GM18499 (cell line): ENCODE measurements around the gene CTIF.

Experiments
- ATAC-seq: cut with Tn5 transposase; IDR thresholded peaks from one replicate; pipeline ENCODE4 v1.9.1; 2021; ENCODE audit warnings: moderate number of reproducible peaks; ENCODE audit not compliant: insufficient read depth, unreplicated experiment

Gene CTIF

DNA sequence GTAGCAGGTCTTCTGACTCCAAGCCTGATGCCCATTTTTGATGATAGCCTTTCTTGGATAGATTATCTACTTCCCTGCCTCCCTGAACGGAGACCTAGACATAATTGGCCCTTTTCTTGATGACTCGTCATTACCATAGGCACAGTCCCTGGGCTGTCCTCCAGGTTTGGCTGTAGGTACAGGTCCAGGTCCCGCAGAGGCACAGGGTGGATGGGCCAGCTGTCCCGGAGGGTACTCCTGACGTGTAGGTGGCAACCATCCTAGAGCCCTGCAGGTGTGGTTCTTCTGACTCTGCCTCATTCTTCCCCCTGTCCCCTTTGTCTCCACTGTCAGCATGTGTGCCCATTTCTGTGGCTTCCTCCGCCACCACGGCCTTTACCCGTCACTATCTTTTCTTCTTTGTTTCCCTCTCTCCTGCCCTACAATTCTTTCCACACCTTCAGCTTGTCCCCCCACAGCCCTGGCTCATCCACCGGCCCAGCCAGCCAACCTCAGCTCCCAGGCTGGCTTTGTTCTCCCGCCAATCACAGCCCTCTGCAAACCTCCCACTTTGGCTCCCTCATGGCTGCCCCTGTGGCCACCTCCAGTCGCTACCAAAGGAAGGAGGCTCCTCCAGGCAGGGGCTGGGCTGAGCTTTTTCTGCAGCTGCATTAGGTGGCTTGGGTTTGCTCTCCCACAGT, 309.1 kb downstream of the CTIF start:
- ATAC-seq: no peak

DNA sequence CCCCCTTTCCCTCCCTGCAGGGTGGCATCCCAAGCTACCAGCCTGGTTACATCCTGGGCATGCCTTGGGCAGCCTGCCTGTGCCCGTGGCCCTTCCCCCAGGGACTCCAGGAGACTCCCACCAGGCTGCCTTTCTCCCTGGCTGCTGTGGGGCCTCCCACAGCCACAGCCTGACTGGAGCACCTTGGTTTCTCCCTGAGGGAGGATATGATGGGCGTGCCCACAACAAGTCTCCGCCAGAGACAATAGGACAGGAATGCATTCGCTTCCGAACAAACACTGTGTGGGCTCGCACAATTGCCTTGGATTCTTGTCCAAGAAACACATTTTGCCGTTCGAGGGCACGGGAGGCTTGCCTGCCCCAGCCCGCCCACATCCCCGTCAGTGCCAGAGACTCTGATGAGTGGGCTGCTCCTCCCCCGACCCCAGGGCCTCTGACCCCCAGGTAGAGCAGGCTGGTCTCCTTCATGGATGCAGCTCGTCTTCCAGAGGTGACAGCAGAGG, 309.9 kb downstream of the CTIF start:
- no peak for ATAC-seq

DNA sequence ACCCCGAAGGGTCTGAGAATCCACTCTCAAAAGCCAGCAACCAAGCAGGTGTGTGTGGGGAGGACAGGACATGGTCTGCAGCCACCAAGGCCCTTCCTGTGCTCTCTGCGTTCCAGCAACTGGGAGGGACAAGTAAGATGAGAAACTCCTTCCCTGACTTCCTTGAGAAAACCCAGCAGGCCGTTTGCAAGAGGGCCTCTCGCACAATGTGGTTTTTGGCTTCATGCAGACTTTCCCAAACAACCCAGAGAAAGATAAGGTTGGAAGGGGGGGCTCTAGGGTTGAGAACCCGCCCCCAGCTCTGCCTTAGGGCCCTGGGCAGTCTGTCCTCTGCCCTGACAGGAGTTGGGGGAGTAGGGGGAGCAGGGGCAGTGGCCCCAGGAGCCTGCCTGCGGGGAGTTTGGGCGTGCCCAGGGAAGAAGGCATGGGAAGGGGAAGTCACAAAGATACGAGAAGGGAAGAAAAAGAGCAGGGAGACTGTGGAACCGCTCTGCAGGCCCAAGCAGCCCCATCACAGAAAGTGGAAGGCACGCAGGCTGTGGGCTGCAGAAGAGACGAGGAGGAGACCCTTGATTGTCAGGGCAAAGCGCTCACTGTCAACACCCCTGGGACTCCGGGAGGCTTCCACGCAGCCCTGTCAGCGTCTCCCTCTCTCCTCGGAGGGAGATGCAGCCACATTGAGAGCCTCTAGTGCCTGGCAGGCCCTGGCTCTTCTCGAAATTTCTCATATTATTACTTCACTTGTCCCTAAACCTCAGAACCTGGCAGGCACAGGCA, 312.2 kb downstream of the CTIF start:
- no peak for ATAC-seq

DNA sequence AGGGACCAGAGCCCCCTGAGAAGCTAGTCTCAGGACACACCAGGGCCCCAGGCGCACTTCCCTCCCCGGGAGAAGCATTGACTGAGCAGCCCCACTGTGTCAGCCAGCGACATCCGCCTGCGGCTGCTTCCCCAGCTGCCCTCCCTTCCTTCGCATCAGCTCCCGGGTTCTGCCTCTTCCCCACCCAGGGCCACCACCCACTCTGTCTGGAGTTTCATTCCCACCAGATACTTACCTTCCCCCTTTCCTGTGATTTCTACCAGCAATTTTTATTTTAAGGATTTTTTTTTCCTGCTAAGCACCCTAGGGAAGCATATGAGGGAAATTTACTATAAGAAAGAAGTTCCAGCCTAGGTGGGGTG, 312.7 kb downstream of the CTIF start:
- no peak for ATAC-seq

DNA sequence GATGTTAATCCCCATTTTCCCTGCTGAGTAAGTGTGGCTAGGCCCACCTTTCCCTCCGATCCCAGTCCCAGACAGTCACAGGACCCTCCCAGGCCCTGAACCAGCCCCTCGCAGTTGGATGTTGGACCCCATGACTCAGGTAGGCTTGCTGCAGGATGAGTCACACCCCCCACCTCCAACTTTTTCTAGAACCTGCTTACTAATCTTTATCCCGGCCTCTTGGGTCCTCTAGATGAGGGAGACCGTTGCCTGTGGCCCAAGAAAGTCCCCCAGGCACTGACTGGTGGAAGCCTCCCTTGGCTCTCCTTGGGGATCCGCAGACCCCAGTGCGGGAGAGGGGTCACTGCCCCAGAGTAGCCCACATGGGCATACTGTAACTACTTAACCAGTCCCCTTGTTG, 313.5 kb downstream of the CTIF start:
- no peak for ATAC-seq

DNA sequence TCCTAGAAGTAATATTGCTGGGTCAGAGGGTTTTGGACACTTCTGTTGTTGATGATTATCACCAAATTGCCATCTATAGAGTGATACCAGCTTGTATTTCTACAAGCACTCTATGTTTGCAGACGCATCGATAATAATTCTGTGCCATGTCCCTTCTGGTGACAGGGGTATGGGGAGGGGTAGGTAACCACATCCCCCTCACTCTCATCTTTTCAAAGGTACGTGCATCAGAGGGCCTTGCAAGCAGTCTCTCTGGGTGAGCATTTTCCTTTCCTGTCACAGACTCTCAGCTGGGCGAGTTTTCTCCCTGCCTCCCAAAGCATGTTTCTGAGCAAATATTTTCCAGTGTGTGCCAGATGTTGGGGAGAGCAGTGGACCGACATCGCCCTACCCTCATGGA, 314.0 kb downstream of the CTIF start:
- ATAC-seq: no peak

DNA sequence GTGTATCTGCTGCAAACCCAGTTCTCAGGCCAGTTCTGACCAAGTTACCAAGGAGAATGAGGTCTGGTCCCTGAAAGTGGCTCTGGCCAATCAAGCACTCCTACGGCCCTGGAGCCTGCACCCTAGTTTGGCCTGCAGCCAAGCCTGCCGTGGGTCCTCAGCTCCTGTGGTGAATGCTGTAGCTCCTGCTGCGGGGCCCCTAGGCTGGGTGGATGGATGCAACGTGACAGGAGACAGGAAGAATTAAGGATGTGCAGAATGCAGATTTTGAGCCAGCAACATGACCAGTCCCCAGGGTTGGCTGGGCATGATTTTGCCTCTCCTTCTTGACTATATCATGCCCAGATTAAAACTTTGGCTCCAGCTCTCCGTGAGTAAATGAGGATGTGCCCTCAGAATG, 314.8 kb downstream of the CTIF start:
- ATAC-seq: no peak

DNA sequence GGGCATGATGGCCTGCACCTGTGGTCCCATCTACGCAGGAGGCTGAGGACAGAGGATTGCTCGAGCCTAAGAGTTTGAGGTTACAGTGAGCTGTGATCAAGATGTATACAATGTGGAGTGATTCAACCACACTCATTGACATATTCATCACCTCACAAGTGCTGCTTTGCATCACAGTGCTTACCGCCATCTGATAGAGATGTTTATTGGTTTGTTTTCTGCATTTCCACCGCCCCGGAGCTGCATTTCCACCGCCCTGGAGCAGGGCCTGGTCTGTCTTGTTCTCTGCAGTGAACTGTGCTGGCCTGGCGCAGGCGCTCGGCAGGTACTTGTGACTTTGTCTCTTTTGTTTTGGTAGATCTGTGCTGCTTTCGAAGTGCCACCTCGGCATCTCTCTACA, 315.9 kb downstream of the CTIF start:
- no peak for ATAC-seq

DNA sequence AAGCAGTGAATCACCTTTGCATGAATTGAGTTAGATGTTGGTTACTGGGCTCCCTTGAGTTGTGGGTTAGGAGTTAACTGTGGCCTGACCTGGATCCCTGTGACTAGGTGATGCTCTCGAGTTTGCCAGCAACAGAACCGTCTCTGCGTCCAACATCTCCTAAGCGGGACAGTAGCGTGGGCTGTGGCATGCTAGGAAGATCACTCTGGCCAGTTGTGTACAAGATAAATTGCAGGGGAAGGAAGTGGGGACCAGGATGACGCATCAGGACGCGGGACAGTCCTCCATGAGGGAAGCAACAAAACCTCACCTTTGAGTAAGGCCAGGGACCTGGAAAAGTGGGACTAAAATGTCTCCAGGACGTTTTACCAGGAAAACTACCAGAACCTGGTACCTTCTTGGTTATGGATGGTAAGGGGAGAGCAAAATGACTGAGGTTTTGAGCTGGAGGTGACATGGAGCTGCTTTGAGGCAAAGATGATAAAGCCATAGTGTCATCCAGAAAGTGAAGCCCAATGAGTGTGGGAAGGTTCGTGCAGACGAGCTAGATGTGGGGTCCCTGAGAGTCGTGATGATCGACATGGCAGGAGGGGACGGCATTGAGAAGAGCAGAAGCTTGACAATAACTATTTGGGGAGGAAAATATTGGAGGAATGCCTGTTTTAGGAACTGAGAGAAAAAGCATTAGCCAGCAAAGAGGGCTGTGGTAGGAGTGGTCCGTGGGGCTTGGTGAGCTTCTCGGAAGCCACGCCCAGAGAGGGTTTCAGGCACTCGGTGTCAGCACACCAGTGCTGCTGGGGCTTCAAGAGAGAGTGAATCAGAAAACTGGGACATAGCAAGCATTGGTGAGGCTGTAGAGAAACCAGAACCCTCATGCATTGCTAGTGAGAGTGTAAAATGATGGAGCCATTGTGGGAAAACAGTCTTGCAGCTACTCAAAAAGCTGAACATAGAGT, 316.9 kb downstream of the CTIF start:
- ATAC-seq: no peak

DNA sequence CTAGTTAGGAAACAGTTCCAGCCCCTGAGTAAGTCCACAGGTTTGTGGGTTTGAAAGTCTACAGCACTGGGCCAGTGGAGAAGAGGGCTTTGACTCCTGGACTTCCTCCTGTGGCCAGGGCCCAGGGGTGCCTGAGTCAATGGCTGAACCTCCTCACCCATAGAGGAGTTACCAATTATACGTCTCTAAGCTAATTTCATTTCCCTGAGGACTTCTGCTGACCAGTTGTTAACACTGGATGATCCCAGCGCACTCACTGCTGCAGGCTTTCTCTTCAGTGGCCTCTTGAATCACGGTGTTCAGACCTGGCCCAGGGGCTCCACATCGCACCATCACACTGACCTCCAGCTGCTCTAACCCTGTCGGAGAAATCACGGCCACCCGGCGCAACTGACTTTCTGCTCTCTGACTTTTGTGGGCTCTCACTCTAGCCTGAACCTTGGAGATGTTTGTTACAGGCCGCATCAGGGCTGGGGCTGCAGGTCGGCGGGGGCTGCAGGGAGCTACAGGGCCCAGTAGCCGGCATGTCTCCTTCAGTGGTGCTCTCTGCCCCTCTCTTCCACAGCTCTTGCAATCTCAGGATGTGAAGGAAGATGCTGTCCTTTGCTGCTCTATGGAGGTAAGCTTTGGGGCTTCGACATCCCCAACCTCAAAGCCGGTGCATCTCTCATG, 318.3 kb downstream of the CTIF start:
- ATAC-seq: no peak

DNA sequence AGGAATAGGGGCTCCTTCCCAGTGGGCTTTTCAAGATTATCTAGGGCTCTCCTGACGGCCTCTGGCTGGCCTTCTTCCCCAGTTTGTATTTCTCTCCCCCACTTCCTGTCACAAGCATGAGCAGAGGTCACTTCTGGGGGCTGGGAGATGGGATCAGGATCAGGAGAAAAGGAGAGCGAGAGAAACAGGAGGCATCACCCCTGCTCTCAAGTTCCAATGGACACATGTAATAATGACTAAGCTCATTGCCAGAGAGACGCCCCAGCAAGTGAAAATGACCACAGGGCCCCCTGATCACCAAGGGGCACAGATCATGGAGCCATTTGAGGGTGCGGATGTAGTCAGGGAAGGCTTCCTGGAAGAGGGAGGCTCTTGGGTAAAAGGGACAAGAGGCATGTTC, 319.8 kb downstream of the CTIF start:
- ATAC-seq: no peak

DNA sequence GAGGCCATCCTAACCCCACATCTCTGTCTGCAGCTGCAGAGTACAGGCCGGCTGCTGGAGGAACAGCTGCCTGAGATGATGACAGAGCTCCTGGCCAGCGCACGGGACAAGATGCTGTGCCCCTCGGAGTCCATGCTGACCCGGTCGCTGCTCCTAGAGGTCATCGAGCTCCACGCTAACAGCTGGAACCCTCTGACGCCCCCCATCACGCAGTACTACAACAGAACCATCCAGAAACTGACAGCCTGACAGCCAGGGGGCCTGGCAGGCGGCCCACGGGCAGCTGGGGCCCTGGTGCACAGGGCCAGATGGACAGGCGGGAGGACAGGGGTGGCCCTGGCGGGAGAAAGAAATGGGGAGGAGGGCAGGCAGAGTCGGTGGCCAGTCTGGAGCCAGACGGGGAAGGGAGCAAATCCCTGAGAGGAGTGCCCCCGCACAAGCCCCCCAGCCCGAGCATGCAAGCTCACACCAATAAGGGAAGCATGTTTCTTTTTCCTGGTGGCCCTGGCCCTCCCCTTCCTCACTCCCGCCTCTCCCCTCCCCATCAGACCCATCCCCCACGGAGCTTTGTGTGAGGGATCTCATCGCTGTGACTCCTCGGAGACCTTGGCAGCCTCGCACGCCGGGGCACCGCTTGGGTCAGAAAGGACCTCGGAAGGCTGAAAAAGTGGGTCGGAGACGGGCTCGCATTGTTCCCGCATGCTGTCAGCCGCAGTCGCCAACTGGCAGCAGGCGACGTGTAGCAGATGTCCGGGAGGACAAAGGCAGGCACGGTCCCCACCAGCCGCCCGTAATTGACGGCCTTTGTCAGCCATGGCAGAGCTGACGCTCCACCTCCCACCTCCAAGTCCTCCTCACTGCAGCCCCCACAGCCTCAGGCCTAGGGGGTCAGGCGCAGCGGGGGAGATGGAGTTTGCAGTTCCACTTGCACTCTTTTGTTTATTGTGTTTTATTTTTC, 320.8 kb downstream of the CTIF start:
- no peak for ATAC-seq

DNA sequence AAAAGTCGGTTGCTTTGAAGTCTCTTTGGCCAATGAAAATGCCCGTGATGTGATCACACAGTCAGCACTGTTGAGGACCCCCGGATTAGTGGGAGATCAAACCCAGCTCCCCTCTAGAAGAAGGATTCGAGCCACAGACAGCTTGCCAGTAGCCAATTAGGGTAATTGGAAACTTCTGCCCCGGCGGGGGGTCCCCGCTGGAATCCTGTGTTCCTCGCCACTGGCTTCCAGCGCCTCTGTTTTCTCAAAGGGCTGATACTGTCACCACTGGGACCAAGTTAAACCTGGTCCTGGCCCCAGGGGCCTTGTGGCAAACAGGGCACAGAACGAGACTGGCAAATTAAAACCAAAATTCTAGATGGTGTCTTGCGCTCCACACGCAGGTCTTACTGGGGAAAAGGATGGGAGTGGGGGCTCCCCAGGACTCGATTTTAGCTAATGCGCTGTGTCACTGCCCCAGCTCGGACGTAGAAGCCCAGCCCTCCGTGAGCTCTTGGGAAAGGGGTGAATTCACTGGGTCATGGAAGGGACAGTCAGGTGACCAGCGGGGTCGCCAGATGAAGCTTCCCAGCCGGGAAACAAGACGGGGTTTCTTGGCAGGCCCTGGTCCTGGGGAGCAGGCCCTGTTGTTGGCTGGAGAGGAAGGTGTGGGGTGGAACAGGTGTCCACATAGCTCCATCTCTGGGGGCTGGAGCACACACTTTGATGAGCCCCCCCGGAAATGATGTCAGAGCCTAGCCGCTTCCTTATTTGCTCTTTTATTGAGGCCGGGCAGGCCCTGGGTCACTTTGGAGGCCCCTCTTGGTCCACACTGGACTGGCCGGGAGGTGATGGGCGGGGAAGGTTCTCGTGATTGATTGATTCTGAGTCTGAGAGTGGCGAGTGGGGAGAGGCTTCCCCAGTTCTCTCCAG, 321.7 kb downstream of the CTIF start:
- ATAC-seq: no peak

DNA sequence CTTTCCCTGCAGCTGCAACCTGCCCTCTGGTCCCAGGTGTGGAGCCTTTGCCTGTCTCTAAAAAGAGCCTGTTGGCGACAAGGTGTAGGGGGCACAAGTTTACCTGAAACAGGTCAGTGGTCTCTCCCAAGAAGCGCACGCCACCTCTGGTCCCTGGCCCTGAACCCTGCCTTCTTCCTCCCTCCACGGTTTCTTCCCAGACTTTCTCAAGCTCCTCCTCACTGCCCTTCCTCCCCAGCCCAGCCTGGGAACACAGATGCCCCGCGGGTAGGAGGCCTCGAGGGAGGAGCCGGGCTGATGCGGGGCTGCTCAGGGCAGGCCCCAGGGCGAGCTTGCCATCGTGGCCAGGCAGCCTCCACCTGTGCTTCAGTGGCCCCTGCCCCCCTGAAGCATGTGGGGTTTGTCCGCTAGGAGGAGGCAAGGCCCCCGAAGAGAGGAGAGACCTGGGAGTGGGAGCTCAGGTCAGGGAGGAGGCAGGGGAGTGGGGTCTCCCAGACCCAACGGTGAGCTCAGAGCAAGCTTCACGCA, 322.4 kb downstream of the CTIF start:
- ATAC-seq: no peak

DNA sequence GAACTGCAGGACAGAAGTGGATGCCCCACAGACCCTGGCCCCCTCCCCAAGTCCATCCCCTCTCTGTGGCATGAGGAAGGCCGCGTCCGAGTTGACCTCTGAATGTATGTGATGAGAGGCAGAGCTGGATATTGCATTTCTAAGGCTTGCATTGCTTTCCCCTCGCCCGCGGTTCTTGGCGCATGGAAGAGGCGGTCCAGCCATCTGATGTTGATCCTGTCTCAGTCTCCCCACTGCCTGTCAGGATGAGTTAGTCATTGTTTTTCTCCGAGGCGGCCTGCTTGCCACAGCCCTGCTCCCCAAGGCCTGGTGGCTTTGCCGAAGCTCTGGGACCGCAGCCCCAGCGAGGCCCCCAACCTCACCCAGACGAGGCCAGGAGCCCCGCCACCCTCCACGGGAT, 323.3 kb downstream of the CTIF start:
- ATAC-seq: no peak

DNA sequence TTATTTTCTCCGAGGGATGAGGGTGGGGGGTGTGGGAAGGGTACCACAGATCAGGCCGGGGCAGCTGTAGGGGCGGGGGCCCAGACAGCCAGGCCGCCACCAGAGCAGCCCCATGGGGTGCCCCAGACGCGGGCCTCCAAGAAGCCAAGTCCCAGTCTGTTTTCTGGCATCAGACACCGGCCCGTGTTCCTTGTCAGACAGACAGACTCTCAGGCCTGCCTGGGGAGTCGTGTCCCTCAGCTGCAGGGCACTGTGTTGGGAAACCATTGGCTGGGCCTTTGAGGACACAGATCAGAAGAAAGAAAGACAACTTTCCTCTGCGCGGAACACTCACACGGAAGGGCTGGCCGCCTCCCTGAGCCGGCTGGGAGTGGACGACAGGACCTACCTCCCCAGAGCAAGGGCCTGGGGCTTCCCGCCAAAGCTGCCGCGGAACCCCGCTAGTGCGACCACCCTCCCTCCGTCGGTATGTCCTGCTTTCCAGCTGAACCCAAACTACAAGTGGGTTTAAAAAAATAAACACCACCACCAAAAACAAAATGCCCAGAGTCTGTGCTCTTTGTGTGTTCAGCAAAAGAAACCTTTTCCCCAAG, 323.9 kb downstream of the CTIF start:
- ATAC-seq: no peak

DNA sequence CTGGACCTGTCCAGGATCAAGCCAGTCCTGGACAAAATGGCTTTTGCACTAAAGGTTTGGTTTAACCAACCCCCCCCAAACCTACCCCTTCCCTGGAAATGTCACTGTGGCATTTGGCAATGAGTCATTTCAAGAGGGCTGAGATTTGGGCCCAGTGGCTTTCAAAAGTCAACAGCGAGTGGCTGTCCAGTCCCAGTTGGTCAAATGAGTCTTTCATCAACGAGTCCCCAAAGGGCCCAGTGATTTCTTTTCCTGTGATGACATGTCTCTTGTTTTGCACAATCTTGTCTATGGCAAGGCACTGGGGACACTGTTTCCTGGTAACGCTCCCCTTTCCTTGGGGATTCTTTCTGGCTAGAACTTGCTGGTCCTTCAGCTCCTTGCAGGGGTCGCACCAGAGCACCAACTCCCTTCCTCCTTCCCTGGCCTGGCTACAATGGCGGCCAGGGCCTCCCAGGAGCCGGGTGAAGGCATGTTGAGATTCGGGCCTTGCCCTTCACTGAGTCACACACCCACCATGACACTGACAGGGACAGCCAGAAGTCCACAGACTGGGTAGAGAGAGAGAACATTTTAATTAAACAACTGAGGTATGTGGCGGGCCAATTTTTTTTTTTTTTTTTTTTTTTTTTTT, 324.7 kb downstream of the CTIF start:
- ATAC-seq: no peak
